ENCODE data around the gene RAB4B.
"Not testable (repeated sequence)": the region's sequence is repeated elsewhere in the genome, so short reads cannot be mapped to it uniquely, and the experiment has no call there.

Gene RAB4B

DNA sequence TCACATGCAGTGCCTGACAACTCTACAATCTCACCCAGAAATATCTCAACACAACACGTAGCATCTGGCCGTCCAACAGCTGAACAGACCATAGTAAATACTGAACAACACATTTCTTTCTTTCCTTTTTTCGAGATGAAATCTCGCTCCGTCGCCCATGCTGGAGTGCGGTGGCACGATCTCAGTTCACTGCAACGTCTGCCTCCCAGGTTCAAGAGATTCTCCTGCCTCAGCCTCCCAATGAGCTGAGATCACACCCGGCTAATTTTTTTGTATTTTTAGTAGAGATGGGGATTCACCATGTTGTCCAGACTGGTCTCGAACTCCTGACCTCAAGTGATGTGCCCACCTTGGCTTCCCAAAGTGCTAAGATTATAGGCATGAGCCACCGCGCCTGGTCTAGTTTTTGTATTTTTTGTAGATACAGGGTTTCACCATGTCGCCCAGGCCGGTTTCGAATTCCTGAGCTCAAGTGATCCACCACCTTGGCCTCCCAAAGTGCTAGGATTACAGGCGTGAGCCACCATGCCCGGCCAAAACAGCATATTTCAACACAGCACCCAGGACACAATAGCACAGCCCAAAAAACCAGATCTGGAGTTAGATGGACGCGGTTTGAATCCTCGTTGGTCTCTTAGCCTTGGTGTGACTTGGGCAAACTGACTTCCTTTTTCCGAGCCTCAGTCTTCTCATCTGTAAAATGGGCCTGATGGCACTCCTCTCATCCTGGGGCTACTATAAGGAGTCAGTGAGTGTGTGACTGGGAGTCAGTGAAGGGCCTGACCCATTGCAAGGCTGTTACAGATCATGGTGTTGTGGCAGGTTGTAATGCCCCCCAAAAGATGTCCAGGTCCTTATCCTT, 49.6 kb downstream of the RAB4B start:
- TF ChIP-seq, protein P1, sequence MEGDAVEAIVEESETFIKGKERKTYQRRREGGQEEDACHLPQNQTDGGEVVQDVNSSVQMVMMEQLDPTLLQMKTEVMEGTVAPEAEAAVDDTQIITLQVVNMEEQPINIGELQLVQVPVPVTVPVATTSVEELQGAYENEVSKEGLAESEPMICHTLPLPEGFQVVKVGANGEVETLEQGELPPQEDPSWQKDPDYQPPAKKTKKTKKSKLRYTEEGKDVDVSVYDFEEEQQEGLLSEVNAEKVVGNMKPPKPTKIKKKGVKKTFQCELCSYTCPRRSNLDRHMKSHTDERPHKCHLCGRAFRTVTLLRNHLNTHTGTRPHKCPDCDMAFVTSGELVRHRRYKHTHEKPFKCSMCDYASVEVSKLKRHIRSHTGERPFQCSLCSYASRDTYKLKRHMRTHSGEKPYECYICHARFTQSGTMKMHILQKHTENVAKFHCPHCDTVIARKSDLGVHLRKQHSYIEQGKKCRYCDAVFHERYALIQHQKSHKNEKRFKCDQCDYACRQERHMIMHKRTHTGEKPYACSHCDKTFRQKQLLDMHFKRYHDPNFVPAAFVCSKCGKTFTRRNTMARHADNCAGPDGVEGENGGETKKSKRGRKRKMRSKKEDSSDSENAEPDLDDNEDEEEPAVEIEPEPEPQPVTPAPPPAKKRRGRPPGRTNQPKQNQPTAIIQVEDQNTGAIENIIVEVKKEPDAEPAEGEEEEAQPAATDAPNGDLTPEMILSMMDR (IDR thresholded peaks at IDR 0.05; ENCODE audit: control insufficient read depth, insufficient read depth, low read depth, low read length, missing control alignments), result no peak
- DNase-seq (ENCODE audit: low read depth), result no peak
- H3K4me3 ChIP-seq (ENCODE audit: control insufficient read depth, low read depth, low read length), result no peak overlapping the region

- DNase-seq (ENCODE audit: low read depth), result no peak
- TF ChIP-seq, protein P1 (IDR thresholded peaks at IDR 0.05; ENCODE audit: control insufficient read depth, insufficient read depth, low read depth, low read length, missing control alignments), result no peak
- no peak overlapping the region for H3K4me3 ChIP-seq (ENCODE audit: control insufficient read depth, low read depth, low read length)
Observed at GRCh38 chr19:40829205-40829604, 51.2 kb downstream of the RAB4B start.

DNA sequence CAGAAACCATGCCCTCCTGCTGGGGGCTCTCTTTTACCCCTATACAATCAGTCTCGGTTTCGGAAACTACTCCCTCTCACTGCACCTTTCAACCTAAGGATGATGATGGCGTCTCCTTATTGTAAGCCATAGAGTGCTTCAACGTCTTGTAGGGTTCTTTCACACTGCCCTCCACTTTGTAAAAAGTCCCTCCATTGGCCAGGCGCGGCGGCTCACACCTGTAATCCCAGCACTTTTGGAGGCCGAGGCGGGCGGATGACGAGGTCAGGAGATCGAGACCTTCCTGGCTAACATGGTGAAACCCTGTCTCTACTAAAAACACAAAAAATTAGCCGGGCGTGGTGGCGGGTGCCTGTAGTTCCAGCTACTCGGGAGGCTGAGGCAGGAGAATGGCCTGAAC, 52.7 kb downstream of the RAB4B start:
- H3K4me3 ChIP-seq (ENCODE audit: control insufficient read depth, low read depth, low read length); DNase-seq (ENCODE audit: low read depth): not testable (repeated sequence)

DNA sequence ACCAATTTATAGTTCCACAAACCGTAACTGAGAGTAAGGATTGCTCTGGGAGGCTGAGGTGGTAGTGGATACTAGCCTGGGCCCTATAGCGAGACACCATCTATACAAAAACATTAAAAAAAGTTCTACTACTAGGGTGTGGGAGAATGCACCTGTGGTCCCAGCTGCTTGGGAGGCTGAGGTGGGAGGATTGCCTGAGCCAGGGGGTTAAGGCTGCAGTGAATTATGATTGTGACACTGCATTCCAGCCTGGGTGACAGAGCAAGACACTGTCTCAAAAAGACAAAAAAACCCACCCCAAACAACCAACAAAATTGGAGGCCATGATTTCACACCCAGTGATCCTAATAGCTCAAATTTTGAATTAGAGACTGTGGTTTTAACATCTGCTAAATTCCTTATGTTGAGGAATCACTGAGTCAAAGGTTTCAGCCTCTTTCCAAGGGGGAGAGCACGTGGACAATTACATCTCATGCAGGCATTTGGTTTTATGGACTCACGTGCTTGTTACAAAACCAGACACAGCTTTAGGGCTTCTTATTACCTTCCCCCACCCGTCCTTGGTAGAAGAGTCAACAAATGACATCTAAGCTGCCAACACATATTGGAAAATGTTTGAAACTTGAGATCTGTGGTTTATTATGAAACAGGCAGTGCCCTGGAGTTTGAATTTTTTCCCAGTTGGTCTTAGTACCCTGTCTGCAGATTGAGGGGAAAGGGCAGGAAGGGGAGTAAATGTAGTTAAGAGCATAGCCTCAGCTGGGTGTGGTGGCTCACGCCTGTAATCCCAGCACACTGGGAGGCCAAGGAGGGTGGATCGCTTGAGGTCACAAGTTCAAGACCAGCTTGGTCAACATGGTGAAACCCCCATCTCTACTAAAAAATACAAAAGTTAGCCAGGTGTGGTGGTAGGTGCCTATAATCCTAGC, 53.7 kb downstream of the RAB4B start:
- peak; percentile 99 for DNase-seq (ENCODE audit: low read depth)
- H3K4me3 ChIP-seq (ENCODE audit: control insufficient read depth, low read depth, low read length), result no peak overlapping the region
- TF ChIP-seq, protein P1 (IDR thresholded peaks at IDR 0.05; ENCODE audit: control insufficient read depth, insufficient read depth, low read depth, low read length, missing control alignments), result no peak

GRCh38 chr19:40832431-40832790, 54.4 kb downstream of the RAB4B start:
- DNase-seq (ENCODE audit: low read depth); H3K4me3 ChIP-seq (ENCODE audit: control insufficient read depth, low read depth, low read length): not testable (repeated sequence)

- H3K4me3 ChIP-seq (ENCODE audit: control insufficient read depth, low read depth, low read length); DNase-seq (ENCODE audit: low read depth): not testable (repeated sequence)
Observed at GRCh38 chr19:40833728-40834533, 55.9 kb downstream of the RAB4B start.

GRCh38 chr19:40836754-40837429, 58.8 kb downstream of the RAB4B start:
- H3K4me3 ChIP-seq (ENCODE audit: control insufficient read depth, low read depth, low read length), result no peak overlapping the region
- TF ChIP-seq, protein P1 (IDR thresholded peaks at IDR 0.05; ENCODE audit: control insufficient read depth, insufficient read depth, low read depth, low read length, missing control alignments), result no peak
- no peak for DNase-seq (ENCODE audit: low read depth)

- not testable (repeated sequence) for H3K4me3 ChIP-seq (ENCODE audit: control insufficient read depth, low read depth, low read length); DNase-seq (ENCODE audit: low read depth)
Observed at GRCh38 chr19:40838477-40838876, 60.4 kb downstream of the RAB4B start.

DNA sequence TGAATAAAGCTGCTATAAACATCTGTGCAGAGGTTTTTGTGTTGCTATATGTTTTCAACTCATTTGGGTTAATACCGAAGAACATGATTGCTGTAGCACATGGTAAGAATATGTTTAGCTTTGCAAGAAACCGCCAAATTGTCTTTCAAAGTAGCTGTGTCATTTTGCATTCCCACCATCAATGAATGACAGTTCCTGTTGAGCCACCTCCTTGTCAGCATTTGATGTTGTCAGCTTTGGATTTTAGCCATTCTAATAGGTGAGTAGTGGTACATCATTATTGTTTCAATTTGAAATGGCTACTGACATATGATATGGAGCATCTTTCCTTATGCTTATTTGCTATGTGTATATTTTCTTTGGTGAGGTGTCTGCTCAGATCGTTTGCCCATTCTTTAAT, 64.0 kb downstream of the RAB4B start:
- DNase-seq (ENCODE audit: low read depth); H3K4me3 ChIP-seq (ENCODE audit: control insufficient read depth, low read depth, low read length): not testable (repeated sequence)

DNA sequence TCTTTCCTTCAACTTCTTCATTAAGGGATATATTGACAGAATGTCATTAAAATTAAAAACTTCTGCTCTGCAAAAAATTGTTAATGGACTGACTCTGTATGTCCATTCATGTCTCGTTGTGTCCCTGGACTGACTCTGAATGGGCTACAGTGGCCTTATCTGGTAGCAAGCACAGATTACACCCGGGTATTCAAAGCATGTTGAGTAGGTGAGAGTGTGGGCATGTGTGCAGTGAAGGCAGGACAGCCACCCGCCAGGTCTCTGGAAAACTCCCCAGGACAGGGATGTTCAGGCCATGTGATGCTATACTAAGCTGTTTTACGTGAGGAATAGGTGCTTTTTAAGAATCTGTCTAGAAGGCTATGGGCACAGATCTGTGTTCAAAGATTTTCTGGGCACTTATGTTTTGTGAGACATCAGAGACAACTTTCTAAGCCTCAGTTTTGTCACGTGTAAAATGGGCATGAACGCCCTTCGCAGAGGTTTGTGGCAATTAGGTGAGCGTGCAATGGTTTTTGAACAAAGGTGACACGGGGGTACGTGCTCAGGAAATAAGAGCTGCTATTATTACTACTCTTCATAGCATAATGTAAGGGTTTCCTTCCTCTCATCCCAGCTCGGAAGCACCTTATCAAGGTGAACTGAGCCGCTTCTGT, 65.1 kb downstream of the RAB4B start:
- DNase-seq (ENCODE audit: low read depth); H3K4me3 ChIP-seq (ENCODE audit: control insufficient read depth, low read depth, low read length): not testable (repeated sequence)

DNA sequence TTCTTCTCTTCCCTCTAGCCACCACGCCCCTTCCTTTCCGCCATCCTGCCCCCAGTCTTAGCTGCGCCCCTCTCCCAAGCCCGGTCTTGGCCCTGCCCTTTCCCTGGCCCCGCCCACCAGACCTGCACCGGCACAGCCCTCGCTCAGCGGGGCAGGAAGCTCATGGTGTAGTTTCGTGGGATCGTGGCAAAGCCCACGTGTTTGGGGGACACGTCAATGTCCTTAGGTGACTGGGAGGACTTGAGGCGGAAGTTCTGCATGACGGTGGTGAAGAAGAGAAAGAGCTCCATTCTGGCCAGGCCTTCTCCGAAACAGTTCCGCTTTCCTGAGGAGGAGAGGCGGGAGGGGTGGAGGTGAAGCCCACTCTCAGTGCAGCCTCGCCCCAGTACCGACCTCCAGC, 65.6 kb downstream of the RAB4B start:
- not testable (repeated sequence) for DNase-seq (ENCODE audit: low read depth); H3K4me3 ChIP-seq (ENCODE audit: control insufficient read depth, low read depth, low read length)

Measured in AG09309 (cell line).